C4-2B (cell line): Measurements from ENCODE around the gene PSMC5.

Experiments used
- CTCF ChIP-seq: fragments of 450-650 bp; conservative IDR thresholded peaks from 2 replicates; pipeline ENCODE4 v1.5.1; 2017; ENCODE audit warnings: mild to moderate bottlenecking
- ZFX ChIP-seq: fragments of 450-650 bp; IDR thresholded peaks from 2 replicates; pipeline ENCODE4 v1.6.1; 2017

- TF ChIP-seq CTCF (no peak), ZFX (no peak)
These were observed 10.6 kb upstream of the PSMC5 start for GRCh38 chr17:63816669-63817068.
